DOHH2 (cell line): Measurements from ENCODE around the gene PTGIS.

Source experiments
- CTCF ChIP-seq: fragments of 200-600 bp; sonication (generic); IDR thresholded peaks from one replicate; pipeline ENCODE4 v1.5.1; 2014; ENCODE audit warnings: antibody characterized with exemption, mild to moderate bottlenecking, low read depth, low read length; ENCODE audit not compliant: poor library complexity, severe bottlenecking
- EZH2phosphoT487 ChIP-seq: fragments of 200-600 bp; sonication (generic); IDR thresholded peaks from 2 replicates; pipeline ENCODE4 v1.6.1; 2017; ENCODE audit warnings: borderline replicate concordance, mild to moderate bottlenecking, antibody characterized with exemption, low read length, moderate library complexity, mixed read lengths

- no peak for TF ChIP-seq CTCF
- no peak for TF ChIP-seq EZH2phosphoT487
Observed at GRCh38 chr20:49456646-49457045, 111.3 kb downstream of the PTGIS start.
